Fibroblast of lung (primary cell): ENCODE measurements around the gene TMEM187.

Experiments
- EZH2 ChIP-seq: IDR thresholded peaks from 2 replicates; pipeline ENCODE4 v1.5.1; 2012; ENCODE audit warnings: low read length, control low read depth, mild to moderate bottlenecking; ENCODE audit errors: missing control alignments
- TF ChIP-seq, protein P1 (sequence below), 2 donors: IDR thresholded peaks in 1 of 2; conservative IDR thresholded peaks in 1 of 2; 1 replicate in 1 of 2; 2 replicates in 1 of 2; pipeline ENCODE4 v1.5.1; 2011 to 2012; ENCODE audit warnings: low read length in 2 of 2, control low read depth in 1 of 2, inconsistent platforms in 1 of 2, low read depth in 1 of 2, mild to moderate bottlenecking in 1 of 2

DNA sequence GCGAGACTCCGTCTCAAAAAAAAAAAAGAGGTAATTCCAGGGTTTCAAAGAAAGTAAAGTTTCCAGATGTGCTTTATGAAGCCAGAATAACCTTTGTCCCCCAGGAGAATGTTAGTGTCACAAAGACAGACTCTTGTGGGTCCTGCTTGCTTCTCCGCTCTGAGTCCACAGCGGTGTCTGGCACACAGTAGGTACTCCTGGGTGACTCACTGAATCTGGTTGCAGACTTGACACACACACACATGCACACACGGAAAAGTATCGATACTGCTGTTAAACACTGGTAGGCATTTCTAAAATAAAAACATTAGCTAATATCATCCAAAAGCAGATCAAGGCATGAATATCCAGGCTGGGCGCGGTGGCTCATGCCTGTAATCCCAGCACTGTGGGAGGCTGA is 22.9 kb downstream of the TMEM187 start:
- TF ChIP-seq, protein P1, sequence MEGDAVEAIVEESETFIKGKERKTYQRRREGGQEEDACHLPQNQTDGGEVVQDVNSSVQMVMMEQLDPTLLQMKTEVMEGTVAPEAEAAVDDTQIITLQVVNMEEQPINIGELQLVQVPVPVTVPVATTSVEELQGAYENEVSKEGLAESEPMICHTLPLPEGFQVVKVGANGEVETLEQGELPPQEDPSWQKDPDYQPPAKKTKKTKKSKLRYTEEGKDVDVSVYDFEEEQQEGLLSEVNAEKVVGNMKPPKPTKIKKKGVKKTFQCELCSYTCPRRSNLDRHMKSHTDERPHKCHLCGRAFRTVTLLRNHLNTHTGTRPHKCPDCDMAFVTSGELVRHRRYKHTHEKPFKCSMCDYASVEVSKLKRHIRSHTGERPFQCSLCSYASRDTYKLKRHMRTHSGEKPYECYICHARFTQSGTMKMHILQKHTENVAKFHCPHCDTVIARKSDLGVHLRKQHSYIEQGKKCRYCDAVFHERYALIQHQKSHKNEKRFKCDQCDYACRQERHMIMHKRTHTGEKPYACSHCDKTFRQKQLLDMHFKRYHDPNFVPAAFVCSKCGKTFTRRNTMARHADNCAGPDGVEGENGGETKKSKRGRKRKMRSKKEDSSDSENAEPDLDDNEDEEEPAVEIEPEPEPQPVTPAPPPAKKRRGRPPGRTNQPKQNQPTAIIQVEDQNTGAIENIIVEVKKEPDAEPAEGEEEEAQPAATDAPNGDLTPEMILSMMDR (conservative IDR thresholded peaks at IDR 0.05 in 1 of 2, IDR thresholded peaks at IDR 0.05 in 1 of 2; ENCODE audit: low read depth in 1 of 2, low read length in 2 of 2), result no peak
- no peak for TF ChIP-seq EZH2
